ENCODE data around the gene FGFR2.

GRCh38 chr10:121637437-121637836, 39.2 kb upstream of the FGFR2 start:
- TF ChIP-seq, protein P1, sequence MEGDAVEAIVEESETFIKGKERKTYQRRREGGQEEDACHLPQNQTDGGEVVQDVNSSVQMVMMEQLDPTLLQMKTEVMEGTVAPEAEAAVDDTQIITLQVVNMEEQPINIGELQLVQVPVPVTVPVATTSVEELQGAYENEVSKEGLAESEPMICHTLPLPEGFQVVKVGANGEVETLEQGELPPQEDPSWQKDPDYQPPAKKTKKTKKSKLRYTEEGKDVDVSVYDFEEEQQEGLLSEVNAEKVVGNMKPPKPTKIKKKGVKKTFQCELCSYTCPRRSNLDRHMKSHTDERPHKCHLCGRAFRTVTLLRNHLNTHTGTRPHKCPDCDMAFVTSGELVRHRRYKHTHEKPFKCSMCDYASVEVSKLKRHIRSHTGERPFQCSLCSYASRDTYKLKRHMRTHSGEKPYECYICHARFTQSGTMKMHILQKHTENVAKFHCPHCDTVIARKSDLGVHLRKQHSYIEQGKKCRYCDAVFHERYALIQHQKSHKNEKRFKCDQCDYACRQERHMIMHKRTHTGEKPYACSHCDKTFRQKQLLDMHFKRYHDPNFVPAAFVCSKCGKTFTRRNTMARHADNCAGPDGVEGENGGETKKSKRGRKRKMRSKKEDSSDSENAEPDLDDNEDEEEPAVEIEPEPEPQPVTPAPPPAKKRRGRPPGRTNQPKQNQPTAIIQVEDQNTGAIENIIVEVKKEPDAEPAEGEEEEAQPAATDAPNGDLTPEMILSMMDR (IDR thresholded peaks at IDR 0.05), result no peak
- TF ChIP-seq POLR2AphosphoS5 (IDR thresholded peaks at IDR 0.05), result no peak
